ENCODE measurements around the gene UBASH3B.

DNA sequence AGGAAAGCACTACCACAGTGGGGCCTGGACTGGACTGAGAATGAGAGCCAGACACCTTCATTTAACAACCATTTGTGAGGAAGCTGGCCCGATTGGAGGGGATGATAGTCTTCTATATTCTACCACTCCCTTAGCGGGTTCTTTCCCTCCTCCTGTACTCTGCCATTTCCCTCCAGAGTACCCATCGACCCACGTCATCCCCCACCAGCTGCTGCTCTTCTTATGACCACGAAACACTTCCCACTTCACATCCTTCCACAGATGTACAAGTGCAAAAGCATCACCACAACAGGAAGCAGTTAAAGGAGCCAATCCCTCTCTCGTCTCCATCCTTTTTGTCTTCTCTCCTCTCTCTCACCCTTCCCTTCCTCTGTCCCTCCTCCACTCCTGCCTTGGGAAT is 18.0 kb upstream of the UBASH3B start:
- TF ChIP-seq, protein P1, sequence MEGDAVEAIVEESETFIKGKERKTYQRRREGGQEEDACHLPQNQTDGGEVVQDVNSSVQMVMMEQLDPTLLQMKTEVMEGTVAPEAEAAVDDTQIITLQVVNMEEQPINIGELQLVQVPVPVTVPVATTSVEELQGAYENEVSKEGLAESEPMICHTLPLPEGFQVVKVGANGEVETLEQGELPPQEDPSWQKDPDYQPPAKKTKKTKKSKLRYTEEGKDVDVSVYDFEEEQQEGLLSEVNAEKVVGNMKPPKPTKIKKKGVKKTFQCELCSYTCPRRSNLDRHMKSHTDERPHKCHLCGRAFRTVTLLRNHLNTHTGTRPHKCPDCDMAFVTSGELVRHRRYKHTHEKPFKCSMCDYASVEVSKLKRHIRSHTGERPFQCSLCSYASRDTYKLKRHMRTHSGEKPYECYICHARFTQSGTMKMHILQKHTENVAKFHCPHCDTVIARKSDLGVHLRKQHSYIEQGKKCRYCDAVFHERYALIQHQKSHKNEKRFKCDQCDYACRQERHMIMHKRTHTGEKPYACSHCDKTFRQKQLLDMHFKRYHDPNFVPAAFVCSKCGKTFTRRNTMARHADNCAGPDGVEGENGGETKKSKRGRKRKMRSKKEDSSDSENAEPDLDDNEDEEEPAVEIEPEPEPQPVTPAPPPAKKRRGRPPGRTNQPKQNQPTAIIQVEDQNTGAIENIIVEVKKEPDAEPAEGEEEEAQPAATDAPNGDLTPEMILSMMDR (IDR thresholded peaks at IDR 0.05): no peak
- no peak for TF ChIP-seq POLR2A (IDR thresholded peaks at IDR 0.05)
